Measurements from ENCODE around the gene VARS1.
"Not testable (repeated sequence)": the region's sequence is repeated elsewhere in the genome, so short reads cannot be mapped to it uniquely, and the experiment has no call there.

The VARS1 gene

GRCh38 chr6:31795616-31796298 lies at the start of gene VARS1:
Gene VARS1 (minus strand): TSS chr6:31795752. CDS start chr6:31795217, 535 bp downstream.
- Histone ChIP-seq H3K4me1 (ENCODE audit: control insufficient read depth in 1 of 2, insufficient read depth in 2 of 2, low read length in 2 of 2) (peaks cover 0 to 10% of the 10 kb centered on the region in 2 donors), H3K36me3 (ENCODE audit: control insufficient read depth in 1 of 2, insufficient read depth in 2 of 2, low read length in 2 of 2) (peaks cover 4 to 20% of the 10 kb centered on the region in 2 donors), H3K27ac (ENCODE audit: low read length) (peak within 1 kb of the TSS; percentile 97), H3K27me3 (ENCODE audit: low read depth, low read length) (no peaks in the 10 kb centered on the region), H3K9me3 (ENCODE audit: control insufficient read depth in 1 of 2, low read length in 2 of 2) (no peaks in the 10 kb centered on the region), H3K4me3 (ENCODE audit: low read depth in 1 of 2, low read length in 2 of 2) (peak within 1 kb of the TSS; percentile 68 to 94)

- peaks cover 14 to 15% of the 10 kb centered on the region in 2 donors for H3K36me3 ChIP-seq (ENCODE audit: control insufficient read depth in 1 of 2, insufficient read depth in 2 of 2, low read length in 2 of 2)
- H3K9me3 ChIP-seq (ENCODE audit: control insufficient read depth in 1 of 2, low read length in 2 of 2) = no peaks in the 10 kb centered on the region
- H3K4me1 ChIP-seq (ENCODE audit: control insufficient read depth in 1 of 2, insufficient read depth in 2 of 2, low read length in 2 of 2) = no peaks in the 10 kb centered on the region
- H3K27ac ChIP-seq (ENCODE audit: low read length) = no peak overlapping the region
- H3K27me3 ChIP-seq (ENCODE audit: low read depth, low read length) = no peaks in the 10 kb centered on the region
- no peak overlapping the region for H3K4me3 ChIP-seq (ENCODE audit: low read depth in 1 of 2, low read length in 2 of 2)
Observed at GRCh38 chr6:31844507-31844906, 49.0 kb upstream of the VARS1 start.

GRCh38 chr6:31842053-31842452 lies 46.5 kb upstream of the VARS1 start:
- H3K4me3 ChIP-seq (ENCODE audit: low read depth in 1 of 2, low read length in 2 of 2) = no peak overlapping the region
- peaks cover 4 to 9% of the 10 kb centered on the region in 2 donors for H3K4me1 ChIP-seq (ENCODE audit: control insufficient read depth in 1 of 2, insufficient read depth in 2 of 2, low read length in 2 of 2)
- H3K36me3 ChIP-seq (ENCODE audit: control insufficient read depth in 1 of 2, insufficient read depth in 2 of 2, low read length in 2 of 2) = peaks cover 29 to 39% of the 10 kb centered on the region in 2 donors
- no peaks in the 10 kb centered on the region for H3K9me3 ChIP-seq (ENCODE audit: control insufficient read depth in 1 of 2, low read length in 2 of 2)
- H3K27me3 ChIP-seq (ENCODE audit: low read depth, low read length) = no peaks in the 10 kb centered on the region
- no peak overlapping the region for H3K27ac ChIP-seq (ENCODE audit: low read length)

DNA sequence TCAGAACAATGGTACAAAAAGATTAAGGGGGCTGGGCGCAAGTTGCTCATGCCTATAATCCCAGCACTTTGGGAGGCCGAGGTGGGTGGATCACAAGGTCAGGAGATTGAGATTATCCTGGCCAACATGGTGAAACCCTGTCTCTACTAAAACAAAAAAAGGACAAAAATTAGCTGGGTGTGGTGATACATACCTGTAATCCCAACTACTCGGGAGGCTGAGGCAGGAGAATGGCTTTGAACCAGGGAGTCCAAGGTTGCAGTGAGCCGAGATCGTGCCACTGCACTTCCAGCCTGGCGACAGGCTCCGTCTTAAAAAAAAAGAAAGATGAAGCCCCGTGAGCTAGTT lies 44.2 kb upstream of the VARS1 start:
- not testable (repeated sequence) for H3K9me3 ChIP-seq (ENCODE audit: control insufficient read depth in 1 of 2, low read length in 2 of 2); H3K27me3 ChIP-seq (ENCODE audit: low read depth, low read length); H3K4me3 ChIP-seq (ENCODE audit: low read depth in 1 of 2, low read length in 2 of 2); H3K27ac ChIP-seq (ENCODE audit: low read length)
- Histone ChIP-seq H3K4me1 (ENCODE audit: control insufficient read depth in 1 of 2, insufficient read depth in 2 of 2, low read length in 2 of 2) (peaks cover 13 to 22% of the 10 kb centered on the region in 2 donors), H3K36me3 (ENCODE audit: control insufficient read depth in 1 of 2, insufficient read depth in 2 of 2, low read length in 2 of 2) (peaks cover 33 to 43% of the 10 kb centered on the region in 2 donors)

GRCh38 chr6:31838968-31839367 lies 43.4 kb upstream of the VARS1 start:
- Histone ChIP-seq H3K36me3 (ENCODE audit: control insufficient read depth in 1 of 2, insufficient read depth in 2 of 2, low read length in 2 of 2) (peaks cover 33 to 43% of the 10 kb centered on the region in 2 donors), H3K4me1 (ENCODE audit: control insufficient read depth in 1 of 2, insufficient read depth in 2 of 2, low read length in 2 of 2) (peaks cover 13 to 22% of the 10 kb centered on the region in 2 donors), H3K9me3 (ENCODE audit: control insufficient read depth in 1 of 2, low read length in 2 of 2) (no peaks in the 10 kb centered on the region), H3K27me3 (ENCODE audit: low read depth, low read length) (no peaks in the 10 kb centered on the region), H3K4me3 (ENCODE audit: low read depth in 1 of 2, low read length in 2 of 2) (no peak overlapping the region), H3K27ac (ENCODE audit: low read length) (no peak overlapping the region)

GRCh38 chr6:31838114-31838553 lies 42.6 kb upstream of the VARS1 start:
- Histone ChIP-seq H3K36me3 (ENCODE audit: control insufficient read depth in 1 of 2, insufficient read depth in 2 of 2, low read length in 2 of 2) (peaks cover 33 to 43% of the 10 kb centered on the region in 2 donors), H3K4me1 (ENCODE audit: control insufficient read depth in 1 of 2, insufficient read depth in 2 of 2, low read length in 2 of 2) (peaks cover 13 to 22% of the 10 kb centered on the region in 2 donors)
- H3K27me3 ChIP-seq (ENCODE audit: low read depth, low read length); H3K4me3 ChIP-seq (ENCODE audit: low read depth in 1 of 2, low read length in 2 of 2); H3K27ac ChIP-seq (ENCODE audit: low read length); H3K9me3 ChIP-seq (ENCODE audit: control insufficient read depth in 1 of 2, low read length in 2 of 2): not testable (repeated sequence)

- H3K4me3 ChIP-seq (ENCODE audit: low read depth in 1 of 2, low read length in 2 of 2) = peak overlapping the region; percentile 86 to 96
- H3K27ac ChIP-seq (ENCODE audit: low read length) = peak overlapping the region; percentile 53
- H3K4me1 ChIP-seq (ENCODE audit: control insufficient read depth in 1 of 2, insufficient read depth in 2 of 2, low read length in 2 of 2) = peaks cover 13 to 22% of the 10 kb centered on the region in 2 donors
- H3K27me3 ChIP-seq (ENCODE audit: low read depth, low read length) = no peaks in the 10 kb centered on the region
- H3K9me3 ChIP-seq (ENCODE audit: control insufficient read depth in 1 of 2, low read length in 2 of 2) = no peaks in the 10 kb centered on the region
- H3K36me3 ChIP-seq (ENCODE audit: control insufficient read depth in 1 of 2, insufficient read depth in 2 of 2, low read length in 2 of 2) = peaks cover 33 to 43% of the 10 kb centered on the region in 2 donors
Observed at GRCh38 chr6:31837369-31838113, 42.0 kb upstream of the VARS1 start.

DNA sequence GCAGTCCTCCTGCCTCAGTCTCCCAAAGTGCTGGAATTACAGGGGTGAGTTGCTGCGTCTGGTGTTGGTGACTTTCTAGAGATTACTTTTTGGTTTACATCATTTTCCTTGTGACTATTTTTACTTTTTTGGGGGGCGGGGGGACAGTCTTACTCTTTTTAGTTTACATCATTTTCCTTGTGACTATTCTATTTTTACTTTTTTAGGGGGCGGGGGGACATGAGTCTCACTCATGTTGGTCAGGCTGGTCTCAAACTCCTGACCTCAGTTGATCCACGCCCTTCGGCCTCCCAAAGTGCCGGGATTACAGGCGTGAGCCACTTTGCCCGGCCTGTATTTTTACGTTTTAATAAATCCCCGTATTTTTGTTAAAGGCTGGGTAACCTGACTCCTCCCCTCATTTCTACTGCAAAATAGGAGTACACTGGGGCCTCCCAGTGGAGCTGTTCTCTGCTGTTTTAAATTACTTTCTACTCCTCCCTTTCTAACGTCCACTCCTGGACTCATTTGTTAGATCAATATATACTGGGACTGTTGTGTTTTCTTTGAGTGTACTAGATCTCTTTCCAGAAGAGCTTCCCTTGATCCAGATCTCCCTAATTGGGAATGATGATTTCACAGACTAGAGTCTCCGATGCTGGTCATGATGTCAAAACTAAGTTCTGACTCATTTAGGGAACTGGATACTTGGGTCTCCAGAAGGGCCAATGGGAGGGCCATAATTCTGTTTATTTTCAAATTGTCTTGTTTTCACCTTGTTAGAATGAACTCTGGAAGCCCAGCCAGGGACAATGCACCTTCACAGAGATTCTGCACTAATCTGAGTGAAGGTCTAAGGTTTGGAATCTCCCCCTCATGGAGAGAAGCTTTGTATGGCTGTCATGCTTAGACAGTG lies 41.2 kb upstream of the VARS1 start:
- Histone ChIP-seq H3K9me3 (ENCODE audit: control insufficient read depth in 1 of 2, low read length in 2 of 2) (no peaks in the 10 kb centered on the region), H3K4me3 (ENCODE audit: low read depth in 1 of 2, low read length in 2 of 2) (peak overlapping the region; percentile 86 to 96), H3K27ac (ENCODE audit: low read length) (peak overlapping the region; percentile 53), H3K36me3 (ENCODE audit: control insufficient read depth in 1 of 2, insufficient read depth in 2 of 2, low read length in 2 of 2) (peaks cover 33 to 43% of the 10 kb centered on the region in 2 donors), H3K4me1 (ENCODE audit: control insufficient read depth in 1 of 2, insufficient read depth in 2 of 2, low read length in 2 of 2) (peaks cover 13 to 26% of the 10 kb centered on the region in 2 donors), H3K27me3 (ENCODE audit: low read depth, low read length) (no peaks in the 10 kb centered on the region)

DNA sequence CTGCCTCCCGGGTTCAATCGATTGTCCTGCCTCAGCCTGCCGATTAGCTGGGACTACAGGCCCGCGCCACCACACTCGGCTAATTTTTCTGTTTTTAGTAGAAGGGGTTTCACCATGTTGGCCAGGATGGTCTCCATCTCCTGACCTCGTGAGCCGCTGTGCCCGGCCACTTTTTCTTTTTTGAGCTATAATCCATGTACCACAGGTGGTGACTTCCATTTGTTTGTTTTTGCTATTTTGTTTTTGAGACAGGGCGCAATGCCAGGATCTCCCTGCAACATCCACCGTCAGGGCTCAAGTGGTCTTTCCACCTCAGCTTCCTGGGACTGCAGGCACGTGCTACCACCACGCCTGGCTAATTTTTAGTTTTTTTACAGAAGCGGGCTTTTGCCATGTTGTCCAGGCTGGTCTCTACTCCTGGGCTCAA lies 40.5 kb upstream of the VARS1 start:
- Histone ChIP-seq H3K27me3 (ENCODE audit: low read depth, low read length) (no peaks in the 10 kb centered on the region), H3K27ac (ENCODE audit: low read length) (peak overlapping the region; percentile 53), H3K36me3 (ENCODE audit: control insufficient read depth in 1 of 2, insufficient read depth in 2 of 2, low read length in 2 of 2) (peaks cover 33 to 43% of the 10 kb centered on the region in 2 donors), H3K4me3 (ENCODE audit: low read depth in 1 of 2, low read length in 2 of 2) (peak overlapping the region; percentile 86 to 96), H3K9me3 (ENCODE audit: control insufficient read depth in 1 of 2, low read length in 2 of 2) (no peaks in the 10 kb centered on the region), H3K4me1 (ENCODE audit: control insufficient read depth in 1 of 2, insufficient read depth in 2 of 2, low read length in 2 of 2) (peaks cover 13 to 33% of the 10 kb centered on the region in 2 donors)

DNA sequence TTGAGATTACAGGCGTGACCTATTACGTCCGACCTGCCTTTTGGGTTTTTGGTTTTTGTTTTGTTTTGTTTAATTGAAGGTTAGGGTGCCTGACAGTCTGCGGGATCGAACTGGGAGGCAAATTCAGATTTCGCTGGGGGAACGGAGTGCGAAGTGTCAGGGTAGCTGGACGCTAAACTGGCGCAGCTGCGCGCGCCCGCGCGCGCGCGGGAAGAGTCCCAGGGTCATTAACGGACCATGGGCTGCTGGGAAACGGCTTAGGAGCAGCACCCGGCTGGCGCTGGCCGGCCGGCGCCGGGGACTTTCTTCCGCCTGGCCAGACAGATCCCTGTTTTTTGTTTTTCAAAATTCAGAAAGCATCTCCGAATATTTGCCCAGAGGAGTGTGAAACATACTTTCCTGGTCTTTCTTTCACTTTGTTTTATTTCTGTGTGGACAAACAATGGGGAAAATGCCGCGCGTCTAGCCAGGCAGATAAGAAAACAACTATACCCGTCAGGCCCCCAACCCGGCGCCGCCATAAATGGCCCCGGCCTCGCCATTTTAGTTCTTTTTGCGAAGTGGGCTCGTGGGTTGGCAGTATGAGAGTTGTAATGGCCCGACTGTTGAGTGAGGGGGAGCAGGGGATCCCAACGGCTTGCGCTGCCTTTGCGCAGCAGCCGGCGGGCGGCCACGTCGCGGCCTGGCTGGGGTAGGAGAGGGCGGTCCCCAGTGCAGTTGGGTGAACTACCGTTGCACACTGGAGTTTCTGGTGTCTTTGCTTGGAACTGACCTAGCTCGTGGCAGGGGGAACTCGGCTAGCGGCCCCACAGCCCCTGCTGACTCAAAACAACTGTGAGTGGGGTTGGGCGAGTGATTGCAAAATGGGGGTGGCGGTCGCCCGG lies 39.1 kb upstream of the VARS1 start:
- Histone ChIP-seq H3K36me3 (ENCODE audit: control insufficient read depth in 1 of 2, insufficient read depth in 2 of 2, low read length in 2 of 2) (peaks cover 19 to 29% of the 10 kb centered on the region in 2 donors), H3K27me3 (ENCODE audit: low read depth, low read length) (no peaks in the 10 kb centered on the region), H3K4me3 (ENCODE audit: low read depth in 1 of 2, low read length in 2 of 2) (peak overlapping the region; percentile 86 to 96), H3K27ac (ENCODE audit: low read length) (peak overlapping the region; percentile 95), H3K4me1 (ENCODE audit: control insufficient read depth in 1 of 2, insufficient read depth in 2 of 2, low read length in 2 of 2) (peaks cover 13 to 38% of the 10 kb centered on the region in 2 donors), H3K9me3 (ENCODE audit: control insufficient read depth in 1 of 2, low read length in 2 of 2) (no peaks in the 10 kb centered on the region)

All from muscle layer of duodenum (tissue), 2 donors.